ENCODE measurements around the gene RESP18.

- TF ChIP-seq CTCF (IDR thresholded peaks at IDR 0.05; ENCODE audit: low read length), result no peak
- TF ChIP-seq EZH2 (optimal IDR thresholded peaks at IDR 0.05; ENCODE audit: low read depth, low read length), result no peak
- TF ChIP-seq EZH2phosphoT487 (IDR thresholded peaks at IDR 0.05; ENCODE audit: low read length), result no peak
Measured at GRCh38 chr2:219354582-219354981, 22.0 kb upstream of the RESP18 start.

Measured in MM.1S (cell line).